LNCaP clone FGC (cell line): ENCODE data around the gene FGA.

Experiments
- DNase-seq: peaks from one replicate; pipeline ENCODE4 v3.0.0-alpha.2; 2011; ENCODE audit warnings: low read depth
- H3K4me3 ChIP-seq: 2 replicates; pipeline ENCODE4 v1.5.1; 2011; ENCODE audit warnings: mild to moderate bottlenecking, low read depth, low read length, control low read depth
- TF ChIP-seq, protein P1 (sequence below): IDR thresholded peaks from 2 replicates; pipeline ENCODE4 v1.5.1; 2012; ENCODE audit warnings: mild to moderate bottlenecking; ENCODE audit not compliant: control insufficient read depth, insufficient read depth; ENCODE audit errors: extremely low read depth

Gene FGA

DNA sequence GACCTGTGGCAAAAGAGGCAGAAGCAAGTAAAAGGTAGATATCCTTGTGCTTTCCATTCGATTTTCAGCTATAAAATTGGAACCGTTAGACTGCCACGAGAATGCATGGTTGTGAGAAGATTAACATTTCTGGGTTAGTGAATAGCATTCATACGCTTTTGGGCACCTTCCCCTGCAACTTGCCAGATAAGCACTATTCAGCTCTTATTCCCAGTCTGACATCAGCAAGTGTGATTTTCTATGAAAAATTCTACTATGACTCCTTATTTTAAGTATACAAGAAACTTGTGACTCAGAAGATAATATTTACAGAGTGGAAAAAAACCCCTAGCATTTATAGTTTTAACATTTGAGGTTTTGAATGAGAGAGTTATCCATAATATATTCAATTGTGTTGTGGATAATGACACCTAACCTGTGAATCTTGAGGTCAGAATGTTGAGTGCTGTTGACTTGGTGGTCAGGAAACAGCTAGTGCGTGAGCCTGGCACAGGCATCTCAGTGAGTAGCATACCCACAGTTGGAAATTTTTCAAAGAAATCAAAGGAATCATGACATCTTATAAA lies 23.8 kb downstream of the FGA start:
- TF ChIP-seq, protein P1, sequence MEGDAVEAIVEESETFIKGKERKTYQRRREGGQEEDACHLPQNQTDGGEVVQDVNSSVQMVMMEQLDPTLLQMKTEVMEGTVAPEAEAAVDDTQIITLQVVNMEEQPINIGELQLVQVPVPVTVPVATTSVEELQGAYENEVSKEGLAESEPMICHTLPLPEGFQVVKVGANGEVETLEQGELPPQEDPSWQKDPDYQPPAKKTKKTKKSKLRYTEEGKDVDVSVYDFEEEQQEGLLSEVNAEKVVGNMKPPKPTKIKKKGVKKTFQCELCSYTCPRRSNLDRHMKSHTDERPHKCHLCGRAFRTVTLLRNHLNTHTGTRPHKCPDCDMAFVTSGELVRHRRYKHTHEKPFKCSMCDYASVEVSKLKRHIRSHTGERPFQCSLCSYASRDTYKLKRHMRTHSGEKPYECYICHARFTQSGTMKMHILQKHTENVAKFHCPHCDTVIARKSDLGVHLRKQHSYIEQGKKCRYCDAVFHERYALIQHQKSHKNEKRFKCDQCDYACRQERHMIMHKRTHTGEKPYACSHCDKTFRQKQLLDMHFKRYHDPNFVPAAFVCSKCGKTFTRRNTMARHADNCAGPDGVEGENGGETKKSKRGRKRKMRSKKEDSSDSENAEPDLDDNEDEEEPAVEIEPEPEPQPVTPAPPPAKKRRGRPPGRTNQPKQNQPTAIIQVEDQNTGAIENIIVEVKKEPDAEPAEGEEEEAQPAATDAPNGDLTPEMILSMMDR: no peak
- DNase-seq: no peak
- no peak overlapping the region for H3K4me3 ChIP-seq

DNA sequence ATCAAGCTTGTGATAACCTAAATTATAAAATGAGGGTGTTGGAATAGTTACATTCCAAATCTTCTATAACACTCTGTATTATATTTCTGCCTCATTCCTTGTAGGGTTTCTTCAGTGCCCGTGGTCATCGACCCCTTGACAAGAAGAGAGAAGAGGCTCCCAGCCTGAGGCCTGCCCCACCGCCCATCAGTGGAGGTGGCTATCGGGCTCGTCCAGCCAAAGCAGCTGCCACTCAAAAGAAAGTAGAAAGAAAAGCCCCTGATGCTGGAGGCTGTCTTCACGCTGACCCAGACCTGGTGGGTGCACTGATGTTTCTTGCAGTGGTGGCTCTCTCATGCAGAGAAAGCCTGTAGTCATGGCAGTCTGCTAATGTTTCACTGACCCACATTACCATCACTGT lies 24.8 kb downstream of the FGA start:
- no peak overlapping the region for H3K4me3 ChIP-seq
- TF ChIP-seq, protein P1: no peak
- no peak for DNase-seq

DNA sequence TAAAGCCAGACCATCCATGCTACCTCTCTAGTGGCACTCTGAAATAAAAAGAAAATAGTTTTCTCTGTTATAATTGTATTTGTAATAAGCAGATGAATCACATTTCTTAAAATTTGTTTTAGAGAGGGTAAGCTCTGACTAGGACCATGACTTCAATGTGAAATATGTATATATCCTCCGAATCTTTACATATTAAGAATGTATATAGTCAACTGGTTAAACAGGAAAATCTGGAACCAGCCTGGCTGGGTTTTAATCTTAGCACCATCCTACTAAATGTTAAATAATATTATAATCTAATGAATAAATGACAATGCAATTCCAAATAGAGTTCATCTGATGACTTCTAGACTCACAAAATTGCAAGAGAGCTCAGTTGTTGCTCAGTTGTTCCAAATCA lies 26.2 kb downstream of the FGA start:
- TF ChIP-seq, protein P1: no peak
- H3K4me3 ChIP-seq: no peak overlapping the region
- no peak for DNase-seq

DNA sequence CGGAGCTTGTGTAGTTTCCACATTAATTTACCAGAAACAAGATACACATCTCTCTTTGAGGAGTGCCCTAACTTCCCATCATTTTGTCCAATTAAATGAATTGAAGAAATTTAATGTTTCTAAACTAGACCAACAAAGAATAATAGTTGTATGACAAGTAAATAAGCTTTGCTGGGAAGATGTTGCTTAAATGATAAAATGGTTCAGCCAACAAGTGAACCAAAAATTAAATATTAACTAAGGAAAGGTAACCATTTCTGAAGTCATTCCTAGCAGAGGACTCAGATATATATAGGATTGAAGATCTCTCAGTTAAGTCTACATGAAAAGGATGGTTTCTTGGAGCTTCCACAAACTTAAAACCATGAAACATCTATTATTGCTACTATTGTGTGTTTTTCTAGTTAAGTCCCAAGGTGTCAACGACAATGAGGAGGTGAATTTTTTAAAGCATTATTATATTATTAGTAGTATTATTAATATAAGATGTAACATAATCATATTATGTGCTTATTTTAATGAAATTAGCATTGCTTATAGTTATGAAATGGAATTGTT lies 27.8 kb downstream of the FGA start, which contains the start of gene FGB:
TSS of gene FGB (plus strand) at position 315 of the 558 bp plus-strand sequence. CDS start at position 323, 8 bp downstream.
- H3K4me3 ChIP-seq: no peak within 1 kb of the TSS
- TF ChIP-seq, protein P1: no peak
- DNase-seq: no peak

DNA sequence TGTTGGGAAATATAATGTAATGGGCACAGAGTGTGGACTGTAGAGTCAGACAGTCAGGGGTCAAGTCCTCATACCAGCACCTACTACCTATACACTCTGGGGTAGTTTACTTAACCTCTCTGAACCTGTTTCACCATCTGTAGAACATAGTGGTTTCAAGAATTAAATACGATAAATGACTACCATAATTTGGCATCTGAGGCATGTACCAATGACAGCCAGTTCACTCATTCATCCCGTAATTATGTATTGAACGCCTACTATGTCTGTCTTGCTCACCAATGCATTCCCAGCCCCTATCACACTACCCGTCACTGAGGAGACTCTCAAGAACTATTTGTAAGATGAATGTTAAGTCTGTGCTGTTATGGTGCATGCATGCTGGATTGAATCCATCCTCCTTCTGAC lies 29.7 kb downstream of the FGA start:
- H3K4me3 ChIP-seq: no peak overlapping the region

DNA sequence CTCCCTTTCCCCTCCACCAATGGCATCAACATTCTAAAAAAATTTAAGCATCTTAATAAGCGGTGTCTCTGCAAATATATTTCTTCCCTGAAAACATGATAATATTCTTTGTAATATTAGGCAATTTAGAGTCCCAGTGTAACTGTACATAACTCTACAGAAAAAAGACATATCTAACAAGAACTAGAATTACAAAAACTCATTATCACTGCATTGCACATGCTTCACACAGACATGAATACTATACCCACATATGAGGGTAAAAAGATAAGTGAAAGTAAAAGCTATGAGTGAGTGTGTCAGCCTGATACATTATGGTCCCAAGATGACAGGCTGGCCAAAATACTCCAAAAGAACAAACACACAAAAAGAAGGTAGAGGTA lies 30.1 kb downstream of the FGA start:
- TF ChIP-seq, protein P1: no peak
- no peak overlapping the region for H3K4me3 ChIP-seq
- DNase-seq: no peak

More for the DNA sequence above, 29.7 kb downstream of the FGA start:
- TF ChIP-seq, protein P1: no peak
- no peak for DNase-seq
